G401.6 (cell line): ENCODE data around the gene SMG6.

Experiments
- FAIRE-seq: peaks from 2 replicates; lab custom pipeline; 2012; peaks lifted over from hg19 to GRCh38; lab: Jason Lieb, UNC

SMG6 gene

GRCh38 chr17:2235265-2235664, 68.3 kb downstream of the SMG6 start:
- no peak for FAIRE-seq

- no peak for FAIRE-seq
Observed at GRCh38 chr17:2233441-2233947, 70.1 kb downstream of the SMG6 start.

- FAIRE-seq: no peak
Observed at GRCh38 chr17:2232244-2232638, 71.3 kb downstream of the SMG6 start.

- no peak for FAIRE-seq
Observed at GRCh38 chr17:2230877-2231276, 72.7 kb downstream of the SMG6 start.

GRCh38 chr17:2227025-2227699, 76.4 kb downstream of the SMG6 start:
- FAIRE-seq: no peak

GRCh38 chr17:2223617-2223927, 80.0 kb downstream of the SMG6 start:
- FAIRE-seq: no peak

GRCh38 chr17:2222901-2223616, 80.5 kb downstream of the SMG6 start:
- FAIRE-seq: no peak

GRCh38 chr17:2222301-2222700, 81.3 kb downstream of the SMG6 start:
- FAIRE-seq: no peak

- FAIRE-seq: no peak
Observed at GRCh38 chr17:2218426-2218825, 85.2 kb downstream of the SMG6 start.

GRCh38 chr17:2215616-2216364, 87.8 kb downstream of the SMG6 start:
- no peak for FAIRE-seq

GRCh38 chr17:2214929-2215615, 88.5 kb downstream of the SMG6 start:
- no peak for FAIRE-seq

GRCh38 chr17:2214047-2214928, 89.3 kb downstream of the SMG6 start:
- FAIRE-seq: no peak

- no peak for FAIRE-seq
Observed at GRCh38 chr17:2213291-2213960, 90.2 kb downstream of the SMG6 start.

- FAIRE-seq: no peak
Observed at GRCh38 chr17:2212400-2212981, 91.1 kb downstream of the SMG6 start.

- no peak for FAIRE-seq
Observed at GRCh38 chr17:2211661-2212399, 91.8 kb downstream of the SMG6 start.

GRCh38 chr17:2210726-2211125, 92.9 kb downstream of the SMG6 start:
- no peak for FAIRE-seq

- no peak for FAIRE-seq
Observed at GRCh38 chr17:2207815-2208515, 95.6 kb downstream of the SMG6 start.

- FAIRE-seq: no peak
Observed at GRCh38 chr17:2204393-2204792, 99.2 kb downstream of the SMG6 start.

GRCh38 chr17:2203818-2204217, 99.8 kb downstream of the SMG6 start:
- no peak for FAIRE-seq
